GM23338 (cell line): Measurements from ENCODE around the gene PSKH1. TPM values are rescaled to one million over a fixed set of nuclear protein-coding genes. Genes with fewer than 3 reads are reported as not detected.

Source experiments
- ATAC-seq: fragments of 200-7000 bp; cut with Tn5 transposase; 3 replicates; pipeline ENCODE4 v1.9.1; 2020
- DNase-seq: peaks from one replicate; pipeline ENCODE4 v3.0.0-alpha.2; 2015; ENCODE audit warnings: low spot score
- H2AFZ ChIP-seq: fragments of 200-600 bp; sonication (generic); 2 replicates; pipeline ENCODE4 v1.8.0; 2016; ENCODE audit warnings: antibody characterized with exemption, mild to moderate bottlenecking, moderate library complexity
- H3F3A ChIP-seq: fragments of 200-600 bp; sonication (generic); replicated peaks from 2 replicates; pipeline ENCODE4 v1.8.0; 2017; ENCODE audit warnings: antibody characterized with exemption, mixed run types, low read depth
- H3K27ac ChIP-seq: fragments of 200-600 bp; sonication (generic); 2 replicates; pipeline ENCODE4 v1.6.1; 2016; ENCODE audit warnings: low read depth
- H3K27me3 ChIP-seq: fragments of 200-600 bp; sonication (generic); 2 replicates; pipeline ENCODE4 v1.8.0; 2016; ENCODE audit warnings: mild to moderate bottlenecking, mixed run types, moderate library complexity; ENCODE audit not compliant: insufficient read depth
- H3K36me3 ChIP-seq: fragments of 200-600 bp; sonication (generic); 2 replicates; pipeline ENCODE4 v1.8.0; 2016; ENCODE audit warnings: mild to moderate bottlenecking; ENCODE audit not compliant: insufficient read depth
- H3K4me1 ChIP-seq: fragments of 200-600 bp; sonication (generic); 2 replicates; pipeline ENCODE4 v1.8.0; 2016; ENCODE audit warnings: mild to moderate bottlenecking, moderate library complexity; ENCODE audit not compliant: insufficient read depth
- H3K4me2 ChIP-seq: fragments of 200-600 bp; sonication (generic); 2 replicates; pipeline ENCODE4 v1.7.1; 2017; ENCODE audit warnings: mixed run types
- H3K4me3 ChIP-seq: fragments of 200-600 bp; sonication (generic); 2 replicates; pipeline ENCODE4 v1.6.1; 2016; ENCODE audit warnings: mixed run types
- H3K79me2 ChIP-seq: fragments of 200-600 bp; sonication (generic); replicated peaks from 2 replicates; pipeline ENCODE4 v1.8.0; 2017; ENCODE audit warnings: mild to moderate bottlenecking; ENCODE audit not compliant: insufficient read depth
- H3K9me2 ChIP-seq: fragments of 200-600 bp; sonication (generic); 2 replicates; pipeline ENCODE4 v1.8.0; 2017; ENCODE audit not compliant: insufficient read depth
- H4K20me1 ChIP-seq: fragments of 200-600 bp; sonication (generic); replicated peaks from 2 replicates; pipeline ENCODE4 v1.8.0; 2017; ENCODE audit warnings: mild to moderate bottlenecking; ENCODE audit not compliant: insufficient read depth
- H3K27ac Mint-ChIP-seq: 2 replicates; pipeline ENCODE4 v1.8.0; 2020; ENCODE audit warnings: inconsistent platforms, mild to moderate bottlenecking, moderate library complexity, mixed read lengths
- H3K27me3 Mint-ChIP-seq: 3 replicates; pipeline ENCODE4 v1.8.0; 2022; ENCODE audit warnings: low read depth, mild to moderate bottlenecking, moderate library complexity, mixed read lengths, inconsistent platforms; ENCODE audit not compliant: insufficient read depth, poor library complexity
- H3K36me3 Mint-ChIP-seq: 3 replicates; pipeline ENCODE4 v1.8.0; 2021; ENCODE audit warnings: low read depth, mild to moderate bottlenecking, inconsistent platforms, moderate library complexity, mixed read lengths
- H3K4me1 Mint-ChIP-seq: 3 replicates; pipeline ENCODE4 v1.8.0; 2020; ENCODE audit warnings: mild to moderate bottlenecking, inconsistent platforms, mixed read lengths
- H3K4me3 Mint-ChIP-seq: 3 replicates; pipeline ENCODE4 v1.8.0; 2021; ENCODE audit warnings: moderate library complexity, mild to moderate bottlenecking, inconsistent platforms, mixed read lengths
- H3K9me3 Mint-ChIP-seq: 3 replicates; pipeline ENCODE4 v1.8.0; 2020; ENCODE audit warnings: moderate library complexity, mild to moderate bottlenecking, inconsistent platforms, mixed read lengths
- EZH2 ChIP-seq: fragments of 200-600 bp; sonication (generic); IDR thresholded peaks from one replicate; pipeline ENCODE4 v1.8.0; 2017; ENCODE audit warnings: antibody characterized with exemption, mild to moderate bottlenecking, low read depth; ENCODE audit not compliant: unreplicated experiment
- EZH2phosphoT487 ChIP-seq: fragments of 200-600 bp; sonication (generic); IDR thresholded peaks from one replicate; pipeline ENCODE4 v1.8.1; 2018; ENCODE audit warnings: antibody characterized with exemption; ENCODE audit not compliant: unreplicated experiment
- JUNB ChIP-seq: IDR thresholded peaks from one replicate; pipeline ENCODE4 v1.6.1; 2016; ENCODE audit warnings: antibody characterized with exemption; ENCODE audit not compliant: unreplicated experiment
- NANOG ChIP-seq: IDR thresholded peaks from 2 replicates; pipeline ENCODE4 v1.6.1; 2016; ENCODE audit warnings: antibody characterized with exemption, borderline replicate concordance
- POLR2AphosphoS5 ChIP-seq: IDR thresholded peaks from 2 replicates; pipeline ENCODE4 v1.6.1; 2016; ENCODE audit warnings: antibody characterized with exemption, low read depth
- ZNF114 ChIP-seq: fragments of 250-450 bp; sonication (Bioruptor Pico); IDR thresholded peaks from 2 replicates; pipeline ENCODE4 v1.5.0; 2020; ENCODE audit warnings: mild to moderate bottlenecking, moderate library complexity
- ZNF331 ChIP-seq: fragments of 250-450 bp; sonication (Bioruptor Pico); IDR thresholded peaks from 2 replicates; pipeline ENCODE4 v1.5.0; 2020; ENCODE audit warnings: low read depth, mild to moderate bottlenecking, moderate library complexity
- polyA plus RNA-seq: library from polyadenylated mRNA; unstranded; fragments of >200 nt; fragmentation: Nextera tagmentation; extraction: Ambion mirVana; gene quantifications from 2 replicates; pipeline ENCODE4 v1.2.1, GENCODE V29; 2016
- total RNA-seq: library from RNA; depleted of rRNA; stranded (reverse); fragments of >200 nt; shearing (Covaris generic); gene quantifications from 2 replicates; pipeline ENCODE4 v1.2.3, GENCODE V29; 2014
- TF ChIP-seq, protein P1 (sequence below), 2 experiments: fragments of 200-600 bp in 1 of 2; sonication (generic) in 1 of 2; conservative IDR thresholded peaks; 2 replicates each; pipeline versions ENCODE4 v1.5.1 to v1.6.1; 2016 to 2017; ENCODE audit warnings: antibody characterized with exemption in 2 of 2, low read depth in 2 of 2, mild to moderate bottlenecking in 2 of 2, moderate library complexity in 1 of 2
- TF ChIP-seq, protein P2 (sequence below): fragments of 250-450 bp; sonication (Bioruptor Pico); IDR thresholded peaks from 2 replicates; pipeline ENCODE4 v1.5.0; 2020; ENCODE audit warnings: mild to moderate bottlenecking, moderate library complexity
- TF ChIP-seq, protein P3 (sequence below): IDR thresholded peaks from 2 replicates; pipeline ENCODE4 v1.6.1; 2016; ENCODE audit warnings: antibody characterized with exemption

PSKH1 gene
- total and polyA plus RNA-seq, 2 experiments from 2014 or later, result 14.3 to 23.9 TPM

DNA sequence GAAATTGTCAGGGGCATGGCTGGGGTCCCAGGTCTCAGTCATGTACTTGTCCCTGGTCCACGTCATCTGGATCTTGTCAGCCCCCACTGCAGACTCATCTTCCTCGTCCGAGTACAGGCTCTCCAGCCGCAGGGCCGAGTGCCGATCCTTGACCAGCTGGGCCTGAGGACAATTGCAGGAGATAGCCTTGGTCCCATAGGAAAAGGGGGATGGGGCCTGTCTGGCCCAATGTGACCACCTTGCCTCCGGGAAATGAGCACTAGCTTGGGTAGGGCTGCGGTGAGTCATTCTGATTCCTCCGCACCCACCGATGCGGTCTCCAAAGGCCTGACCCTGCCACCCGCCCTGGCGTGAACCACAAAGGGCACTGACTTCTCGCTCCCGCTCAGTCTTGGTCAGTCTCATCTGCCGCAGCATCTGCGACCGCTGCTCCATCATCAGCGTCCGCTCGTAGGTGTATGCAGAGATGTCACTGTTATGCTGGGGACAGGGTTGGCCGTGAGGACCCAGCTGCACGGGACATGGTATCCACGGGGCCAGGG lies 52.4 kb downstream of the PSKH1 start:
- Histone ChIP-seq H3K27me3 (no peaks in the 10 kb centered on the region), H4K20me1 (peaks cover 14% of the 10 kb centered on the region), H2AFZ (no peak overlapping the region), H3F3A (peaks cover 11% of the 10 kb centered on the region), H3K9me2 (no peaks in the 10 kb centered on the region), H3K4me2 (no peak overlapping the region), H3K4me1 (no peaks in the 10 kb centered on the region), H3K79me2 (no peaks in the 10 kb centered on the region), H3K36me3 (peaks cover 17% of the 10 kb centered on the region; the same call in 1 of the 2 replicates), H3K4me3 (no peak overlapping the region), H3K27ac (no peak overlapping the region)
- DNase-seq, result no peak
- Mint-ChIP-seq H3K4me1 (peaks cover 4% of the 10 kb centered on the region; the same call in 2 of the 3 replicates), H3K27me3 (peaks cover 5% of the 10 kb centered on the region), H3K9me3 (no peaks in the 10 kb centered on the region), H3K27ac (no peak overlapping the region), H3K36me3 (peaks cover 34% of the 10 kb centered on the region), H3K4me3 (no peak overlapping the region)
- ATAC-seq, result no peak
- TF ChIP-seq, protein P1, sequence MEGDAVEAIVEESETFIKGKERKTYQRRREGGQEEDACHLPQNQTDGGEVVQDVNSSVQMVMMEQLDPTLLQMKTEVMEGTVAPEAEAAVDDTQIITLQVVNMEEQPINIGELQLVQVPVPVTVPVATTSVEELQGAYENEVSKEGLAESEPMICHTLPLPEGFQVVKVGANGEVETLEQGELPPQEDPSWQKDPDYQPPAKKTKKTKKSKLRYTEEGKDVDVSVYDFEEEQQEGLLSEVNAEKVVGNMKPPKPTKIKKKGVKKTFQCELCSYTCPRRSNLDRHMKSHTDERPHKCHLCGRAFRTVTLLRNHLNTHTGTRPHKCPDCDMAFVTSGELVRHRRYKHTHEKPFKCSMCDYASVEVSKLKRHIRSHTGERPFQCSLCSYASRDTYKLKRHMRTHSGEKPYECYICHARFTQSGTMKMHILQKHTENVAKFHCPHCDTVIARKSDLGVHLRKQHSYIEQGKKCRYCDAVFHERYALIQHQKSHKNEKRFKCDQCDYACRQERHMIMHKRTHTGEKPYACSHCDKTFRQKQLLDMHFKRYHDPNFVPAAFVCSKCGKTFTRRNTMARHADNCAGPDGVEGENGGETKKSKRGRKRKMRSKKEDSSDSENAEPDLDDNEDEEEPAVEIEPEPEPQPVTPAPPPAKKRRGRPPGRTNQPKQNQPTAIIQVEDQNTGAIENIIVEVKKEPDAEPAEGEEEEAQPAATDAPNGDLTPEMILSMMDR (conservative IDR thresholded peaks at IDR 0.05; ENCODE audit: low read depth in 2 of 2), result no peak
- TF ChIP-seq, protein P2, sequence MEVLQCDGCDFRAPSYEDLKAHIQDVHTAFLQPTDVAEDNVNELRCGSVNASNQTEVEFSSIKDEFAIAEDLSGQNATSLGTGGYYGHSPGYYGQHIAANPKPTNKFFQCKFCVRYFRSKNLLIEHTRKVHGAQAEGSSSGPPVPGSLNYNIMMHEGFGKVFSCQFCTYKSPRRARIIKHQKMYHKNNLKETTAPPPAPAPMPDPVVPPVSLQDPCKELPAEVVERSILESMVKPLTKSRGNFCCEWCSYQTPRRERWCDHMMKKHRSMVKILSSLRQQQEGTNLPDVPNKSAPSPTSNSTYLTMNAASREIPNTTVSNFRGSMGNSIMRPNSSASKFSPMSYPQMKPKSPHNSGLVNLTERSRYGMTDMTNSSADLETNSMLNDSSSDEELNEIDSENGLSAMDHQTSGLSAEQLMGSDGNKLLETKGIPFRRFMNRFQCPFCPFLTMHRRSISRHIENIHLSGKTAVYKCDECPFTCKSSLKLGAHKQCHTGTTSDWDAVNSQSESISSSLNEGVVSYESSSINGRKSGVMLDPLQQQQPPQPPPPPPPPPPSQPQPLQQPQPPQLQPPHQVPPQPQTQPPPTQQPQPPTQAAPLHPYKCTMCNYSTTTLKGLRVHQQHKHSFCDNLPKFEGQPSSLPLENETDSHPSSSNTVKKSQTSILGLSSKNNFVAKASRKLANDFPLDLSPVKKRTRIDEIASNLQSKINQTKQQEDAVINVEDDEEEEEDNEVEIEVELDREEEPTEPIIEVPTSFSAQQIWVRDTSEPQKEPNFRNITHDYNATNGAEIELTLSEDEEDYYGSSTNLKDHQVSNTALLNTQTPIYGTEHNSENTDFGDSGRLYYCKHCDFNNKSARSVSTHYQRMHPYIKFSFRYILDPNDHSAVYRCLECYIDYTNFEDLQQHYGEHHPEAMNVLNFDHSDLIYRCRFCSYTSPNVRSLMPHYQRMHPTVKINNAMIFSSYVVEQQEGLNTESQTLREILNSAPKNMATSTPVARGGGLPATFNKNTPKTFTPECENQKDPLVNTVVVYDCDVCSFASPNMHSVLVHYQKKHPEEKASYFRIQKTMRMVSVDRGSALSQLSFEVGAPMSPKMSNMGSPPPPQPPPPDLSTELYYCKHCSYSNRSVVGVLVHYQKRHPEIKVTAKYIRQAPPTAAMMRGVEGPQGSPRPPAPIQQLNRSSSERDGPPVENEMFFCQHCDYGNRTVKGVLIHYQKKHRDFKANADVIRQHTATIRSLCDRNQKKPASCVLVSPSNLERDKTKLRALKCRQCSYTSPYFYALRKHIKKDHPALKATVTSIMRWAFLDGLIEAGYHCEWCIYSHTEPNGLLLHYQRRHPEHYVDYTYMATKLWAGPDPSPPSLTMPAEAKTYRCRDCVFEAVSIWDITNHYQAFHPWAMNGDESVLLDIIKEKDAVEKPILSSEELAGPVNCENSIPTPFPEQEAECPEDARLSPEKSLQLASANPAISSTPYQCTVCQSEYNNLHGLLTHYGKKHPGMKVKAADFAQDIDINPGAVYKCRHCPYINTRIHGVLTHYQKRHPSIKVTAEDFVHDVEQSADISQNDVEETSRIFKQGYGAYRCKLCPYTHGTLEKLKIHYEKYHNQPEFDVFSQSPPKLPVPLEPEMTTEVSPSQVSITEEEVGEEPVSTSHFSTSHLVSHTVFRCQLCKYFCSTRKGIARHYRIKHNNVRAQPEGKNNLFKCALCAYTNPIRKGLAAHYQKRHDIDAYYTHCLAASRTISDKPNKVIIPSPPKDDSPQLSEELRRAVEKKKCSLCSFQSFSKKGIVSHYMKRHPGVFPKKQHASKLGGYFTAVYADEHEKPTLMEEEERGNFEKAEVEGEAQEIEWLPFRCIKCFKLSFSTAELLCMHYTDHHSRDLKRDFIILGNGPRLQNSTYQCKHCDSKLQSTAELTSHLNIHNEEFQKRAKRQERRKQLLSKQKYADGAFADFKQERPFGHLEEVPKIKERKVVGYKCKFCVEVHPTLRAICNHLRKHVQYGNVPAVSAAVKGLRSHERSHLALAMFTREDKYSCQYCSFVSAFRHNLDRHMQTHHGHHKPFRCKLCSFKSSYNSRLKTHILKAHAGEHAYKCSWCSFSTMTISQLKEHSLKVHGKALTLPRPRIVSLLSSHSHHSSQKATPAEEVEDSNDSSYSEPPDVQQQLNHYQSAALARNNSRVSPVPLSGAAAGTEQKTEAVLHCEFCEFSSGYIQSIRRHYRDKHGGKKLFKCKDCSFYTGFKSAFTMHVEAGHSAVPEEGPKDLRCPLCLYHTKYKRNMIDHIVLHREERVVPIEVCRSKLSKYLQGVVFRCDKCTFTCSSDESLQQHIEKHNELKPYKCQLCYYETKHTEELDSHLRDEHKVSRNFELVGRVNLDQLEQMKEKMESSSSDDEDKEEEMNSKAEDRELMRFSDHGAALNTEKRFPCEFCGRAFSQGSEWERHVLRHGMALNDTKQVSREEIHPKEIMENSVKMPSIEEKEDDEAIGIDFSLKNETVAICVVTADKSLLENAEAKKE (CRISPR knock-in tag), result no peak
- TF ChIP-seq EZH2phosphoT487 (no peak), POLR2AphosphoS5 (no peak; the same call in 1 of the 2 replicates), JUNB (no peak), ZNF331 (CRISPR knock-in tag) (no peak), NANOG (no peak), EZH2 (no peak), ZNF114 (CRISPR knock-in tag) (no peak)
- TF ChIP-seq, protein P3, sequence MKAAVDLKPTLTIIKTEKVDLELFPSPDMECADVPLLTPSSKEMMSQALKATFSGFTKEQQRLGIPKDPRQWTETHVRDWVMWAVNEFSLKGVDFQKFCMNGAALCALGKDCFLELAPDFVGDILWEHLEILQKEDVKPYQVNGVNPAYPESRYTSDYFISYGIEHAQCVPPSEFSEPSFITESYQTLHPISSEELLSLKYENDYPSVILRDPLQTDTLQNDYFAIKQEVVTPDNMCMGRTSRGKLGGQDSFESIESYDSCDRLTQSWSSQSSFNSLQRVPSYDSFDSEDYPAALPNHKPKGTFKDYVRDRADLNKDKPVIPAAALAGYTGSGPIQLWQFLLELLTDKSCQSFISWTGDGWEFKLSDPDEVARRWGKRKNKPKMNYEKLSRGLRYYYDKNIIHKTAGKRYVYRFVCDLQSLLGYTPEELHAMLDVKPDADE, result no peak
